Common myeloid progenitor, CD34-positive (primary cell): Measurements from ENCODE around the gene MELTF.

Experiments used
- CTCF ChIA-PET: fragments of 350-600 bp; sonication (Branson Sonifier 250); formaldehyde crosslinking; loops from one replicate; lab custom pipeline; 2021; ENCODE audit warnings: antibody characterized with exemption; lab: Charles Lee
- POLR2A ChIA-PET: fragments of 350-600 bp; sonication (Branson Sonifier 250); formaldehyde crosslinking; loops from one replicate; lab custom pipeline; 2021; ENCODE audit warnings: antibody characterized with exemption; lab: Charles Lee
- DNase-seq, 3 donors: peaks; one replicate each; pipeline versions ENCODE4 v3.0.0 to v3.0.0-alpha.2; 2013
- H3K27ac ChIP-seq, 2 experiments: 1 replicate in 1 of 2; 2 replicates in 1 of 2; pipeline ENCODE4 v1.7.0; 2013; ENCODE audit warnings: inconsistent platforms in 2 of 2, low read length in 2 of 2, mild to moderate bottlenecking in 2 of 2, low read depth in 1 of 2, moderate library complexity in 1 of 2; ENCODE audit not compliant: severe bottlenecking in 2 of 2, insufficient read depth in 1 of 2, poor library complexity in 1 of 2
- H3K27me3 ChIP-seq, 5 experiments: replicated peaks in 2 of 5; 1 replicate in 3 of 5; 2 replicates in 2 of 5; pipeline versions ENCODE4 v1.6.1 to v1.7.0; 2013; ENCODE audit warnings: low read length in 4 of 5, mild to moderate bottlenecking in 2 of 5, moderate library complexity in 2 of 5, inconsistent platforms in 1 of 5; ENCODE audit not compliant: insufficient read depth in 5 of 5, control insufficient read depth in 4 of 5
- H3K36me3 ChIP-seq, 4 experiments: 1 replicate in 2 of 4; 2 replicates in 2 of 4; pipeline versions ENCODE4 v1.6.1 to v1.7.0; 2013; ENCODE audit warnings: low read length in 3 of 4, control low read depth in 1 of 4, mild to moderate bottlenecking in 1 of 4; ENCODE audit not compliant: control insufficient read depth in 4 of 4, insufficient read depth in 4 of 4
- H3K4me1 ChIP-seq, 4 experiments: 1 replicate in 3 of 4; 2 replicates in 1 of 4; pipeline versions ENCODE4 v1.6.1 to v1.7.1; 2013; ENCODE audit warnings: low read length in 3 of 4, mild to moderate bottlenecking in 3 of 4, control low read depth in 1 of 4, inconsistent platforms in 1 of 4, moderate library complexity in 1 of 4; ENCODE audit not compliant: control insufficient read depth in 4 of 4, insufficient read depth in 4 of 4; ENCODE audit errors: control extremely low read depth in 1 of 4
- H3K4me3 ChIP-seq, 7 experiments: 1 replicate in 4 of 7; 2 replicates in 3 of 7; pipeline versions ENCODE4 v1.5.1 to v1.7.0; 2013; ENCODE audit warnings: mild to moderate bottlenecking in 7 of 7, low read length in 6 of 7, moderate library complexity in 6 of 7, inconsistent platforms in 2 of 7, low read depth in 2 of 7, control low read depth in 1 of 7; ENCODE audit not compliant: insufficient read depth in 4 of 7, control insufficient read depth in 1 of 7; ENCODE audit errors: extremely low read depth in 1 of 7
- H3K9me3 ChIP-seq, 5 experiments: 1 replicate in 4 of 5; 2 replicates in 1 of 5; pipeline versions ENCODE4 v1.6.1 to v1.7.1; 2013; ENCODE audit warnings: low read length in 4 of 5, mild to moderate bottlenecking in 2 of 5, inconsistent platforms in 1 of 5, low read depth in 1 of 5, moderate library complexity in 1 of 5; ENCODE audit not compliant: control insufficient read depth in 4 of 5, insufficient read depth in 2 of 5; ENCODE audit errors: control extremely low read depth in 1 of 5
- WGBS: methylation state at CpG from one replicate; pipeline ENCODE4 v1.1.5; 2013; ENCODE audit not compliant: insufficient coverage; 5-methylcytosine and 5-hydroxymethylcytosine counted together

The MELTF gene

DNA sequence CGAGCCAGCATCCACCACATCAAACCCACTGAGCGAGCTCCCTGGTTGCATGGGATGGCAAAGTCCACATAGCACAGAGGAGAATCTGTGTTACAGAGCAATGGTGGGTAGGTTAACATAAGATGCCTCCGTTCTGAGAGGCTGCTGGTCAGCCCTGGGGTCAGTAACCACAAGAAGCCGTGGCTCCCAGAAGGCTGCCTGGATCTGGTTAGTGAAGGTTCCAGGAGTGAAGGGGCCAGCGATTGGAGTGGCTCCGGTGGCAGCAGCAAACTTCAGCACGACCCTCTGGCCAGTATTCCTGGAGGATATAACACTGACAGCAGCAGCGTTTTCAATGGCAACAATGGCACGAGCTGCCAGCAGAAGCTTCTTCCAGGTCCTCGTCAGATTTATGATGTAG is 42.6 kb downstream of the MELTF start:
- Histone ChIP-seq H3K9me3 (peaks cover 3 to 13% (median 5%) of the 10 kb centered on the region in 5 experiments), H3K27ac (no peak overlapping the region), H3K27me3 (no peaks in the 10 kb centered on the region), H3K4me3 (no peak overlapping the region), H3K4me1 (no peaks in the 10 kb centered on the region), H3K36me3 (no peaks in the 10 kb centered on the region)
- ChIA-PET POLR2A (no interaction called here), CTCF (no interaction called here)
- no peak for DNase-seq
- 93% methylated on average over 7 of the region's 10 CpGs for WGBS

DNA sequence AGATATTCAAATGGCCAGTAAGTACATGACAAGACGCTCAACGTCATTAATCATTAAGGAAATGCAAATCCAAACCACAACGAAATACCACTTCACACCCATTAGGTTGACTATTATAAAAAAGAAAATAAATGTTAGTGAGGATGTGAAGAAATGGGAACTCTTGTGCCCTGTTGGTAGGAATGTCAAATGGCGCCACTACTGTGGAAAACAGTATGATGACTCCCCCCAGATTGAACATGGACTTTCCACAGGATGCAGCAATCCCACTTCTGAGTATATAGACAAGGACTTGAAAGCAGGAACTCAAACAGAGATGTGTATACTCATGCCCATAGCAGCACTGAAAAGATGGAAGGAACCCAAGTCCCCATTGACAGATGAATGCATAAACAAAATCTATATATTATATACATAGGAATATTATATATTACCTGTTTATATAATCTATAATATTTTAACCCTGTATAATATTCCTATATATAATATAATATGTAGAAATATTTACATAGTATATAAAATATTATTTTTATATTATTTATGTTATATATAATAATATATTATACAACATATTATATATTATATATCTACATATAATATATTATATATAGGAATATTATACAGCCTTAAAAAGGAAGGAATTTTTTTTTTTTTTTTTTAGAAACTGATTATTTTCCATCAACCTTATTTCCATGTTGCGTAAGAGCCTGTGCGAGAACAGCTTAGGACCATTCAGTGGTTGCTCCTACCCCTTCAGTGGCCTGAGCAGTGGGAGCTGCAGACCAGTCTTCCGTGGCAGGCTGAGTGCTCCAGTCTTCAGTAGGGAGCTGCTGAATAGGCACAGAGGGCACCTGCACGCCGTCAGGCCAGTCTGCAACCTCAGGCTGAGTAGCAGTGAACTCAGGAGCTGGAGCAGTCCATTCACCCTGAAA is 43.4 kb downstream of the MELTF start:
- WGBS, result 100% methylated on average over 5 of the region's 9 CpGs
- Histone ChIP-seq H3K27me3 (no peaks in the 10 kb centered on the region), H3K4me3 (no peak overlapping the region), H3K27ac (no peak overlapping the region), H3K36me3 (no peaks in the 10 kb centered on the region), H3K9me3 (peaks cover 3 to 16% (median 5%) of the 10 kb centered on the region in 5 experiments), H3K4me1 (no peaks in the 10 kb centered on the region)
- DNase-seq, result no peak
- CTCF ChIA-PET, result no interaction called here
- POLR2A ChIA-PET, result no interaction called here

DNA sequence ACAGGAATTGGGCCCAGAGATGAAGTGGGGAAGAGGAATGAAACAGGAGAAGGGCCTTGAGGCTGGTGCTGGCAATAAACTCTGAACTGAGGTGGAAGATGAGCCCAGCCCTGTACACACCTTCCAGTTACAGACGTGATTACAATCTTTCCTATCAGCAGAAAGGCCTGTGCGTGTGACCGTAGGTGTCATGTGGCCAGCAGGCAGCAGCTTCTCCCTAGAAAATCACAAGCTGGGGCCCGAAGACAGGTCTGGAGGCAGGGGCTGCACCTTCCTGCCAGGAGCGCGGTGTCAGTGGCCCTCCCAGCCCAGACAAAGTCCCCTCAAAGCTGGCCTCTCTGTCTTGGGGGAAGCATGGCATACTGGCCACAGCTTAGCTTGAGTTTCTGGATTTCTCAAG is 44.3 kb downstream of the MELTF start:
- no peaks in the 10 kb centered on the region for H3K27me3 ChIP-seq

DNA sequence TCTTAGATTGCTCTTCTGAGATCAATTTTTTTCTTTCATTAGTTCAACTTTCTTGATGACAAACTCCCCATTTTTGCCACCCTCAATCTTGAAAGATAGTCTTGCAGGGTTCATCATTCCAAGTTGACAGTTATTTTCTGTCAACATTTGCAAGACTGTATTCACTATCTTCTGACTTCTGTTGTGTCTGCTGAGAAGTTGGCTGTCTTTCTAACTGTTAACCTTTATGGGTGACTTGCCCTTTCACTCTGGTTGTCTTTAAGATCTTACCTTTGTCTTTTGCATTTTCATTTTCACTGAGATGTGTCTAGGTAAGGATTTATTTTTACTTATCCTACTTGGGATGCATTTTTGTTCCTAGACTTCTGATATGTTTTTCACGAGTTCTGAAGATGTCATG is 46.4 kb downstream of the MELTF start:
- Histone ChIP-seq H3K27me3 (no peaks in the 10 kb centered on the region), H3K4me3 (no peak overlapping the region), H3K36me3 (no peaks in the 10 kb centered on the region), H3K9me3 (peaks cover 3 to 16% (median 5%) of the 10 kb centered on the region in 5 experiments), H3K27ac (no peak overlapping the region), H3K4me1 (no peaks in the 10 kb centered on the region)
- peak in 1 of 3 donors; percentile 18 for DNase-seq
- WGBS, result 88% methylated on average over 1 of the region's 1 CpG
- ChIA-PET POLR2A (no interaction called here), CTCF (interaction anchor here (1.2 kb wide), 1 partner anchor 14 kb away, joined by 4 read pairs; no protein-coding TSS in a partner anchor)

More for the DNA sequence above, 44.3 kb downstream of the MELTF start:
- POLR2A ChIA-PET, result no interaction called here
- CTCF ChIA-PET, result interaction anchor here (0.6 kb wide), 1 partner anchor 119 kb away, joined by 3 read pairs; no protein-coding TSS in a partner anchor
- WGBS, result 100% methylated on average over 5 of the region's 6 CpGs
- Histone ChIP-seq H3K9me3 (peaks cover 3 to 16% (median 5%) of the 10 kb centered on the region in 5 experiments), H3K27ac (no peak overlapping the region), H3K36me3 (no peaks in the 10 kb centered on the region), H3K4me1 (no peaks in the 10 kb centered on the region), H3K4me3 (no peak overlapping the region)
- DNase-seq, result no peak

DNA sequence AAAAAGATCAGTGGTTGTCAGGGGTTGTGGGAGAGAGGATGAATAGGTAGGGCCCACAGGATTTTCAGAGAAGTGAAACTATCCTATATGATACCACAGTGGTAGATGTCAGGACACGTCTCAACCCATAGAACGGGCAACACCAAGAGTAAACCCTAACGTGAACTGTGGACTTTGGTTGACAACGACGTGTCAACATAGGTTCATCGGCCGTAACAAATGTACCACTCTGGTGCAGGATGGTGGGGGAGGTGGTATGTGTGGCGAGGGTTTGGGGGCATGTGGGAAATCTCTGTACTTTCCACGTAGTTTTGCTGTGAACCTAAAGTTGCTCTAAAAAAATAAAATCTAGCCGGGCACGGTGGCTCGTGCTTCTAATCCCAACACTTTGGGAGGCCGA is 48.0 kb downstream of the MELTF start:
- ChIA-PET CTCF (no interaction called here), POLR2A (no interaction called here)
- no peaks in the 10 kb centered on the region for H3K36me3 ChIP-seq
- WGBS, result over 99% methylated on average over 12 of the region's 13 CpGs
- H3K27ac ChIP-seq, result no peak overlapping the region
- no peaks in the 10 kb centered on the region for H3K27me3 ChIP-seq
- no peak for DNase-seq
- peaks cover 3 to 16% (median 5%) of the 10 kb centered on the region in 5 experiments for H3K9me3 ChIP-seq
- no peaks in the 10 kb centered on the region for H3K4me1 ChIP-seq
- no peak overlapping the region for H3K4me3 ChIP-seq

DNA sequence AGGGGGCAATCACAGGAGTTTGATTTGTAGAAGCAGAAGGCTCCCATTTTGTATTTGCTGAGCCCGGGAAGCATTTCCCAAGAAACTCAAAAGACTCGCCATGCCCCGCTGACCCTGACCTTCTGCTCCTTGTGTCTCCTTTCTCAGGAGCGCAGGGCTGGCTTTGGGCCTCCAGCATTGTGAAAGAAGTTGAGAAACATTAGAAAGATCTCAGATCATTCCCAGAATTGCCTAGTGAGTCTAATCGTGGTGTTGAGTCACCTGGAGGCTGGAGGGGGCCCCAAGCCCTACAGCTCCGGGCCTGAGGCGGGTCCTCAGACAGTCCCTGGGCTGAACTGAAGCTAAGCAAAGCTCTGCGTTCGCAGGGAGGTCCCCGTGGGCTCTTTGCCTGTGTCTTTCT is 50.1 kb downstream of the MELTF start:
- Histone ChIP-seq H3K27me3 (no peaks in the 10 kb centered on the region), H3K4me1 (no peaks in the 10 kb centered on the region), H3K9me3 (peaks cover 3 to 16% (median 5%) of the 10 kb centered on the region in 5 experiments), H3K27ac (no peak overlapping the region), H3K4me3 (no peak overlapping the region), H3K36me3 (no peaks in the 10 kb centered on the region)
- DNase-seq, result no peak
- WGBS, result 88% methylated on average over 4 of the region's 10 CpGs
- ChIA-PET CTCF (interaction anchor here (1.0 kb wide), 1 partner anchor 50 kb away, joined by 4 read pairs; the partner anchor contains the start of gene MELTF), POLR2A (no interaction called here)

DNA sequence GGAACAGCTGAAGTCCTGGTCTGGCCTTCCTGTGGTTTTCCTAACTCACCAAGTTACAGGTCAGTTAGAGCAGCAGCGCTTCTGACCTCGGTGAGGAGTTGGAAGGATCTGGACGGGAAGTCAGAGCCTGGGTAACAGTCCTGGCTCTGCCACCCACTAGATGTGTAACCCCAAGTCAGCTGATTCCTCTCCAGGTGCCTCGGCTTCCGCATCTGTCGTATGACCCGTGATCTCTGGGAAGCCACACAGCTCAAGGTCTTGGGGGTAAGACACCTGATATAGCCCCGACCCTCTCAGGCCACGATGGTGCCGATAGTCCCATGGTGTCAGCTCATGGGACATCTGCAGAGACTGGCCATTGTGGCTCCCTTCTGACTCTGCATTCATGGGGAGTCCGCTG is 52.7 kb downstream of the MELTF start:
- Histone ChIP-seq H3K4me3 (no peak overlapping the region), H3K27me3 (no peaks in the 10 kb centered on the region), H3K9me3 (peaks cover 0 to 4% (median 0%) of the 10 kb centered on the region in 5 experiments), H3K4me1 (no peaks in the 10 kb centered on the region), H3K27ac (no peak overlapping the region), H3K36me3 (no peaks in the 10 kb centered on the region)
- ChIA-PET POLR2A (no interaction called here), CTCF (interaction anchor here (0.6 to 1.7 kb wide), 3 partner anchors 14 to 22 kb away, joined by 3 to 4 read pairs (median 4); no protein-coding TSS in a partner anchor)
- WGBS, result 94% methylated on average over 10 of the region's 11 CpGs
- DNase-seq, result no peak
